ENCODE data around the gene CFTR.
"Not testable (repeated sequence)": the region's sequence is repeated elsewhere in the genome, so short reads cannot be mapped to it uniquely, and the experiment has no call there.

The CFTR gene

GRCh38 chr7:117505238-117505637, 25.4 kb downstream of the CFTR start:
- DNase-seq: no peak

- no peak for DNase-seq
Observed at GRCh38 chr7:117508676-117509075, 28.9 kb downstream of the CFTR start.

GRCh38 chr7:117517194-117517593, 37.4 kb downstream of the CFTR start:
- DNase-seq: not testable (repeated sequence)

GRCh38 chr7:117530390-117530789, 50.6 kb downstream of the CFTR start:
- DNase-seq: no peak

GRCh38 chr7:117531595-117532244, 51.9 kb downstream of the CFTR start:
- DNase-seq: no peak

GRCh38 chr7:117538053-117538452, 58.2 kb downstream of the CFTR start:
- no peak for DNase-seq

- no peak for DNase-seq
Observed at GRCh38 chr7:117544061-117544460, 64.2 kb downstream of the CFTR start.

DNA sequence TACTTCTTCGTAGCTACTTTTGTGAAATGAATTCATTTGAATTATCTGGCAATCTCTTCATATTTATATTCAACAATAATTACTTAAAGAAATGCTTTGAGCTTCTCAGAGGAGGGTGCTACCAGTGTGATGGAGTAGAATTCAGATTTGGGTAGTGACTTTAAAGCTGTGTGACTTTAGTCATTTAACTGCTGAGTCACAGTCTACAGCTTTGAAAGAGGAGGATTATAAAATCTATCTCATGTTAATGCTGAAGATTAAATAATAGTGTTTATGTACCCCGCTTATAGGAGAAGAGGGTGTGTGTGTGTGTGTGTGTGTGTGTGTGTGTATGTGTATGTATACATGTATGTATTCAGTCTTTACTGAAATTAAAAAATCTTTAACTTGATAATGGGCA, 68.2 kb downstream of the CFTR start:
- DNase-seq: no peak

DNA sequence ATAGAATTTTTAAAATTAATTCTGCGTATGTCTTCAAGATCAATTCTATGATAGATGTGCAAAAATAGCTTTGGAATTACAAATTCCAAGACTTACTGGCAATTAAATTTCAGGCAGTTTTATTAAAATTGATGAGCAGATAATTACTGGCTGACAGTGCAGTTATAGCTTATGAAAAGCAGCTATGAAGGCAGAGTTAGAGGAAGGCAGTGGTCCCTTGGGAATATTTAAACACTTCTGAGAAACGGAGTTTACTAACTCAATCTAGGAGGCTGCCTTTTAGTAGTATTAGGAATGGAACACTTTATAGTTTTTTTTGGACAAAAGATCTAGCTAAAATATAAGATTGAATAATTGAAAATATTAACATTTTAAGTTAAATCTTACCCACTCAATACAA, 70.8 kb downstream of the CFTR start:
- no peak for DNase-seq

DNA sequence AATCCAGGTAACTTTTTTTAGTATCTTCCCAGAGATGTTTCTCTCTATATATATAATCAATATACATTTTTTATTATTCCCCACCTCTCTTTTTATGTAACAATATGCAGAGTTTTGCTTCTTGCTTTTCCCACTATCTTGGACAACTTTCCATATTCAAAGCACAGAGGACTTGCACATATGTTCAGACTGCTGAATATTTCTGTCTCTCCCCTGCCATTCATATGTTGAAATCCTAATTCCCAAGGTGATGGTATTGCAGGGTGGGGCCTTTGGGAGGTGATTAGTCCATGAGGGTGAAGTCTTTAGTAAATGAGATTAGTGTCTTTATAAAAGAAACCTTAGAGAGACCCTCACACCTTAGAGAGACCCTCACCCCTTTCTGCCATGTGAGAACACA, 72.8 kb downstream of the CFTR start:
- DNase-seq: no peak

DNA sequence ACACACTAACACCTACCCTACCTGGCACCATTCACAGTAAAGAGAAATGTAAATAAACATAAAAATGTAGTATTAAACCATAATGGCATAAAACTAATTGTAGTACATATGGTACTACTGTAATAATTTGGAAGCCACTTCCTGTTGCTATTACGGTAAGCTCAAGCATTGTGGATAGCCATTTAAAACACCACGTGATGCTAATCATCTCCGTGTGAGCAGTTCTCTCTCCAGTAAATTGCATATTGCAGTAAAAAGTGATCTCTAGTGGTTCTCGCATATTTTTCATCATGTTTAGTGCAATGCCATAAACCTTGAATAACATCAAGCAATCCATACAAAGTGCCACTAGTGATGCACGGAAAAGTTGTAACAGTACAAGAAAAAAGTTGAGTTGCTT, 75.4 kb downstream of the CFTR start:
- no peak for DNase-seq

DNA sequence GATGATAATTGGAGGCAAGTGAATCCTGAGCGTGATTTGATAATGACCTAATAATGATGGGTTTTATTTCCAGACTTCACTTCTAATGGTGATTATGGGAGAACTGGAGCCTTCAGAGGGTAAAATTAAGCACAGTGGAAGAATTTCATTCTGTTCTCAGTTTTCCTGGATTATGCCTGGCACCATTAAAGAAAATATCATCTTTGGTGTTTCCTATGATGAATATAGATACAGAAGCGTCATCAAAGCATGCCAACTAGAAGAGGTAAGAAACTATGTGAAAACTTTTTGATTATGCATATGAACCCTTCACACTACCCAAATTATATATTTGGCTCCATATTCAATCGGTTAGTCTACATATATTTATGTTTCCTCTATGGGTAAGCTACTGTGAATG, 79.6 kb downstream of the CFTR start:
- DNase-seq: no peak

- no peak for DNase-seq
Observed at GRCh38 chr7:117560030-117560429, 80.2 kb downstream of the CFTR start.

DNA sequence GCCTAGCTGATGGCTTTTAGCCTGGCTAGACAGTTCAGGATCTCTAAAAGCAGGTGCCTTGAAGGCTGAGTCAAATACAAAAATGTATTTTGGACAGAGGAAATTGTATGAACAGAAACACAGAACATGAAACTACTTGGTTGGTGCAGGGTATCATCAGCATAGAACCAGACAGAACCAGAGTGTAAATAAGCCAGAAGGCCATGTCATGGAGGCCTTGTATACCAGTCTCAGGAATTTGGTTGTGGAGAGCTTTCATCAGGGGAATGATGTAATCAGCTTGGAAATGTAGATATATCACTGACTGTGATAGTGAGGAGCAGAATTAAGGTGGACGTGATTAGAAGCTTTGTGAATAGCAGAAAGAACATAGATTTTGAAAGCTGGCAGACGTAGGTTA, 82.9 kb downstream of the CFTR start:
- no peak for DNase-seq

DNA sequence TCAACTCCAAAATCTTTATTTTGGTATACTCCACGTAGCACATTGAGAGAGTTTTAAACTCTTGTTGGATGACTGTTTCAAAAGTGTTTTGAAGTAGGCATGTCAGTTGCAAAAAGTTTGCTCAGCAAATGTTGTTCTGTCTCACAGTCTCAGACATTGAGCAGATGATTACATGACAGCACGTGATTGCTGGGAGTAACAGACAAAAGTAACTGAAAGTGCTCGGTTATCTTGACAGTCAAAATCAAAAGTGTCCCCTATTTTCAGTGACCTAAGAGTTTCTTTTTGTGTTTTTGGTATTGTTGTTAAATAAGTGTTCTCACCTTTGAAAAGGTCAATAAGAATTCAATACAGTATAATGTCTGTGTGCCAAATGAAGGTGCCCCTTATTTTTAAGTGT, 84.3 kb downstream of the CFTR start:
- DNase-seq: no peak

DNA sequence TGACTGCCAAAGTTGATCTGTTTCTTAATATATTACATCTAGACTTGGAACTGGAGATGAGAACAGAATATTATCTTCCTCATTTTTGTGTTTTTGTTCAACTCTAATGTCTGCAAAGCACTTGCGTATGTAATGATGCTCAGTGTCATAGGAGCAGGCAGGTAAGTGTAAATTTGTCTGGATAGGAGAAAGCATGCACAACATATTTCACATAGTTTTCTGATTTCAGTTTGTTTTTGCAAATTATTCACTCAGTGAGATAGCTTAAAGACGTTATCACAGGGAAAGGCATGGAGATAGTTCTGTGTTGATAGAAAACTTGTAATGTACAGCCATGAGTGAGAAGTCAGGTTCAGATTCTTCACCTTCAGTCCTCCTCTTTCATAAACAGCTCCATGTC, 84.8 kb downstream of the CFTR start:
- DNase-seq: no peak

DNA sequence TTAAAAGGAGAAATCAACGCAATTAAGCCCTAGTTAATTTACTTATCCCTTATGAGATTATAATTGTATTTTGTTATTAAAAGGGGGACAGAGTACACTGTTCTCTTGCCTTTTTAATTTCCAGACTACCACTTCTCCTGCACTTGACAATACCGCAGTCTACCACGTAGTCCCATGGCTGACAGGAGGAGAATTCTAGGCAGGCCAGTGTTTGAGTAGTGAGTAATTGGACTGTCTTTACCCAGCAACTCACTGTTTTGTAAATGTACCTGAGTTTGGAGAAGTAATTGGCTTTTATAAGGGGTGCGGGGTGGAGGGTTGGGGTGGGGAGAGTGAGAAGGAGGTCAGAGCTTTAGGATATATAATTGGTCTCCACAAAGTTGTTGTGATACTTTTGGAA, 85.4 kb downstream of the CFTR start:
- no peak for DNase-seq

DNA sequence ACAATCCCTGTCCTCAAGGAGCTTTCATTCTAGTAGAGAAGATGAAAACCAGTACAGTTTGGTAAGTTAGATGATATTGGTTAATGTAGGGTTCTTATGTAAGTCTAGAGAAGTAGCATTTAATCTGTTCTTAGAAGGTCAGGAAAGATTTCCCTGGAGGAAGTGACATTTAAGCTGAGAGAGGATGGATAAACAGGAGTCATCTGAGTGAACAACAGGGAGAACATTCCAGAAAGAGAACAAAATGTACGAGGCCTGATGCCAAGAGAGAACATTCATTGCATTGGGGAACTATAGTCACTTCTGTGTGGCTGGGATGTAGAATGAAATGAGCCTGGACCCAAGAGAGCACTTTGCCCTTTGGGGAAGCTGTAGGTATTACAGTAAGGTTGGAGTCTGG, 88.0 kb downstream of the CFTR start:
- DNase-seq: no peak

- no peak for DNase-seq
Observed at GRCh38 chr7:117572856-117573620, 93.2 kb downstream of the CFTR start.

- DNase-seq: no peak
Observed at GRCh38 chr7:117581424-117581823, 101.6 kb downstream of the CFTR start.

DNA sequence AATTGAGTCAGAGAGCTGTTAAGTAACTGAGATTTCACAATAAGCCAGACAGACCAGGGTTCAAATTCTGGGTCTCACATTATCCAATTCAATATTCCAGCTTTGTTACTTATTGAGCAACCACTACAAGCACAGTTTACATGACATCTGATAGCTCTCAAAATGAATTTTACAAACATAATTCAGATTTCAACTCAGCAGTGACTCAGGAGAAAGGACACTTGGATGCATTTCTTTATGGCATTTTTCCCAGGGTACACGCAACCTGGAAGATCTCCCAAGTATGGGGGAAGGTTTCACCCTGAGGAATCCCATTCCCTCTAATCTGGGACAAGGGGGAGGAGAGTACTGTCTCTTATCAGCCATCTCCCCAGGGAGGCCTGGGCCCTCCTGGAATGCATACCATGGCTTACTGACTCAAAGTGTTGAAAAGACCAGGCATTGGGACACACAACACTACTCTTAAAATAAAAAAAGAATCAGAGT, 102.4 kb downstream of the CFTR start:
- DNase-seq: no peak

- DNase-seq: no peak
Observed at GRCh38 chr7:117587931-117588330, 108.1 kb downstream of the CFTR start.

- DNase-seq: no peak
Observed at GRCh38 chr7:117588352-117588794, 108.5 kb downstream of the CFTR start.

DNA sequence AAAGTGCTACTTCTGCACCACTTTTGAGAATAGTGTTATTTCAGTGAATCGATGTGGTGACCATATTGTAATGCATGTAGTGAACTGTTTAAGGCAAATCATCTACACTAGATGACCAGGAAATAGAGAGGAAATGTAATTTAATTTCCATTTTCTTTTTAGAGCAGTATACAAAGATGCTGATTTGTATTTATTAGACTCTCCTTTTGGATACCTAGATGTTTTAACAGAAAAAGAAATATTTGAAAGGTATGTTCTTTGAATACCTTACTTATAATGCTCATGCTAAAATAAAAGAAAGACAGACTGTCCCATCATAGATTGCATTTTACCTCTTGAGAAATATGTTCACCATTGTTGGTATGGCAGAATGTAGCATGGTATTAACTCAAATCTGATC, 110.4 kb downstream of the CFTR start:
- DNase-seq: no peak
